H9 (cell line): ENCODE measurements around the gene NBEA. TPM values are rescaled to one million over a fixed set of nuclear protein-coding genes. Genes with fewer than 3 reads are reported as not detected.

Experiments
- DNase-seq: peaks from one replicate; pipeline ENCODE4 v3.0.0-alpha.2; 2017
- H2AFZ ChIP-seq: one replicate; pipeline ENCODE4 v1.6.1; 2013; ENCODE audit warnings: mild to moderate bottlenecking, low read length, control low read depth, moderate library complexity
- H2AK5ac ChIP-seq: 2 replicates; pipeline ENCODE4 v1.6.1; 2013; ENCODE audit warnings: low read length, control low read depth, mixed read lengths; ENCODE audit not compliant: insufficient read length
- H2BK120ac ChIP-seq: one replicate; pipeline ENCODE4 v1.6.1; 2013; ENCODE audit warnings: low read depth, mild to moderate bottlenecking, low read length, control low read depth, inconsistent platforms; ENCODE audit not compliant: poor library complexity, severe bottlenecking
- H2BK12ac ChIP-seq: 2 replicates; pipeline ENCODE4 v1.6.1; 2013; ENCODE audit warnings: low read length, control low read depth, mixed read lengths, low read depth; ENCODE audit not compliant: insufficient read length
- H2BK15ac ChIP-seq: 2 replicates; pipeline ENCODE4 v1.6.1; 2013; ENCODE audit warnings: low read depth, low read length, control low read depth
- H2BK20ac ChIP-seq: one replicate; pipeline ENCODE4 v1.6.1; 2013; ENCODE audit warnings: low read depth, mild to moderate bottlenecking, low read length, control low read depth, inconsistent platforms; ENCODE audit not compliant: poor library complexity, severe bottlenecking
- H2BK5ac ChIP-seq: 2 replicates; pipeline ENCODE4 v1.6.1; 2013; ENCODE audit warnings: low read length, control low read depth, mixed read lengths; ENCODE audit not compliant: insufficient read length
- H3K14ac ChIP-seq: 2 replicates; pipeline ENCODE4 v1.6.1; 2013; ENCODE audit warnings: low read length, control low read depth; ENCODE audit not compliant: insufficient read depth
- H3K18ac ChIP-seq: 2 replicates; pipeline ENCODE4 v1.6.1; 2013; ENCODE audit warnings: low read depth, mild to moderate bottlenecking, mixed read lengths, low read length, control low read depth; ENCODE audit not compliant: insufficient read length
- H3K23ac ChIP-seq: 2 replicates; pipeline ENCODE4 v1.6.1; 2013; ENCODE audit warnings: low read length, control low read depth, mixed read lengths, low read depth; ENCODE audit not compliant: insufficient read length
- H3K23me2 ChIP-seq: 2 replicates; pipeline ENCODE4 v1.6.1; 2013; ENCODE audit warnings: low read depth, mild to moderate bottlenecking, mixed read lengths, low read length, control low read depth; ENCODE audit not compliant: insufficient read length, poor library complexity, severe bottlenecking
- H3K27ac ChIP-seq: 2 replicates; pipeline ENCODE4 v1.5.1; 2013; ENCODE audit warnings: low read length, control low read depth, mixed read lengths, low read depth; ENCODE audit not compliant: insufficient read length
- H3K27me3 ChIP-seq: 2 replicates; pipeline ENCODE4 v1.6.1; 2013; ENCODE audit warnings: low read length, control low read depth, inconsistent platforms; ENCODE audit not compliant: insufficient read depth
- H3K4ac ChIP-seq: 2 replicates; pipeline ENCODE4 v1.6.1; 2013; ENCODE audit warnings: low read depth, mild to moderate bottlenecking, control low read depth, inconsistent platforms, low read length, moderate library complexity
- H3K4me1 ChIP-seq: 2 replicates; pipeline ENCODE4 v1.6.1; 2013; ENCODE audit warnings: low read length, control low read depth, inconsistent platforms; ENCODE audit not compliant: insufficient read depth
- H3K4me2 ChIP-seq: 2 replicates; pipeline ENCODE4 v1.6.1; 2013; ENCODE audit warnings: low read length, control low read depth, mixed read lengths; ENCODE audit not compliant: insufficient read length, insufficient read depth
- H3K56ac ChIP-seq: 2 replicates; pipeline ENCODE4 v1.6.1; 2013; ENCODE audit warnings: low read depth, mild to moderate bottlenecking, mixed read lengths, low read length, control low read depth; ENCODE audit not compliant: insufficient read length
- H3K79me1 ChIP-seq: 2 replicates; pipeline ENCODE4 v1.6.1; 2013; ENCODE audit warnings: low read depth, mild to moderate bottlenecking, moderate library complexity, low read length, control low read depth, inconsistent platforms; ENCODE audit not compliant: insufficient read depth, poor library complexity, severe bottlenecking
- H3K79me2 ChIP-seq: 2 replicates; pipeline ENCODE4 v1.6.1; 2013; ENCODE audit warnings: low read length, control low read depth, inconsistent platforms; ENCODE audit not compliant: insufficient read depth
- H3K9ac ChIP-seq: 2 replicates; pipeline ENCODE4 v1.6.1; 2013; ENCODE audit warnings: low read length, control low read depth, mixed read lengths; ENCODE audit not compliant: insufficient read length; ENCODE audit errors: extremely low read depth
- H3K9me3 ChIP-seq: one replicate; pipeline ENCODE4 v1.6.1; 2013; ENCODE audit warnings: low read depth, low read length, inconsistent platforms; ENCODE audit not compliant: control insufficient read depth
- H3T11ph ChIP-seq: one replicate; pipeline ENCODE4 v1.6.1; 2013; ENCODE audit warnings: mild to moderate bottlenecking, low read length, control low read depth, inconsistent platforms
- H4K20me1 ChIP-seq: one replicate; pipeline ENCODE4 v1.6.1; 2013; ENCODE audit not compliant: control insufficient read depth, insufficient read length, insufficient read depth
- H4K5ac ChIP-seq: 2 replicates; pipeline ENCODE4 v1.6.1; 2013; ENCODE audit warnings: low read depth, mild to moderate bottlenecking, mixed read lengths, low read length, control low read depth; ENCODE audit not compliant: insufficient read length
- H4K8ac ChIP-seq: replicated peaks from 2 replicates; pipeline ENCODE4 v1.6.1; 2013; ENCODE audit warnings: low read length, control low read depth, mixed read lengths, low read depth; ENCODE audit not compliant: insufficient read length
- H4K91ac ChIP-seq: 2 replicates; pipeline ENCODE4 v1.6.1; 2013; ENCODE audit warnings: low read depth, mild to moderate bottlenecking, moderate library complexity, mixed read lengths, low read length, control low read depth; ENCODE audit not compliant: insufficient read length
- H3K27ac Mint-ChIP-seq, 3 experiments: 2 replicates in 2 of 3; 3 replicates in 1 of 3; pipeline ENCODE4 v1.8.0; 2020 to 2021; ENCODE audit warnings: mixed read lengths in 3 of 3, mild to moderate bottlenecking in 1 of 3, moderate library complexity in 1 of 3
- H3K27me3 Mint-ChIP-seq: 2 replicates; pipeline ENCODE4 v1.8.0; 2021; ENCODE audit warnings: low read depth, mild to moderate bottlenecking, moderate library complexity, mixed read lengths
- H3K36me3 Mint-ChIP-seq, 3 experiments: 2 replicates in 2 of 3; 3 replicates in 1 of 3; pipeline ENCODE4 v1.8.0; 2020 to 2021; ENCODE audit warnings: low read depth in 3 of 3, mixed read lengths in 3 of 3; ENCODE audit not compliant: insufficient read depth in 1 of 3
- H3K4me1 Mint-ChIP-seq, 2 experiments: 2 replicates each; pipeline ENCODE4 v1.8.0; 2020; ENCODE audit warnings: mixed read lengths in 2 of 2
- H3K4me3 Mint-ChIP-seq, 2 experiments: 2 replicates in 1 of 2; 3 replicates in 1 of 2; pipeline ENCODE4 v1.8.0; 2020 to 2021; ENCODE audit warnings: mild to moderate bottlenecking in 2 of 2, mixed read lengths in 2 of 2, moderate library complexity in 1 of 2
- H3K9me3 Mint-ChIP-seq, 2 experiments: 2 replicates in 1 of 2; 3 replicates in 1 of 2; pipeline ENCODE4 v1.8.0; 2020; ENCODE audit warnings: mild to moderate bottlenecking in 2 of 2, mixed read lengths in 2 of 2, moderate library complexity in 1 of 2
- WGBS: extraction: QIAGEN DNeasy Blood & Tissue Kit; methylation state at CpG from one replicate; pipeline ENCODE4 v1.1.7; 2013; ENCODE audit warnings: missing lambda C conversion rate, low lambda C conversion rate, mixed read lengths; ENCODE audit not compliant: insufficient read length; ENCODE audit errors: extremely low coverage; 5-methylcytosine and 5-hydroxymethylcytosine counted together
- total RNA-seq: library from RNA; stranded (reverse); gene quantifications from 2 replicates; pipeline ENCODE4 v1.2.1, GENCODE V29; 2021
- TF ChIP-seq, protein P1 (sequence below): fragments of 200-600 bp; sonication (generic); conservative IDR thresholded peaks from 3 replicates; pipeline ENCODE4 v1.8.0; 2021; ENCODE audit warnings: antibody characterized with exemption, mild to moderate bottlenecking

Gene NBEA
- total RNA-seq, 1 experiment from 2014 or later, result 17.3 TPM

GRCh38 chr13:35646056-35646774, 704.1 kb downstream of the NBEA start:
- Mint-ChIP-seq H3K9me3 (no peaks in the 10 kb centered on the region), H3K27me3 (peaks cover 1% of the 10 kb centered on the region; the same call in 1 of the 2 replicates), H3K27ac (no peak overlapping the region), H3K36me3 (peaks cover 0 to 2% (median under 1%) of the 10 kb centered on the region in 3 experiments; a peak in 2 of 7 replicates), H3K4me3 (no peak overlapping the region), H3K4me1 (no peaks in the 10 kb centered on the region)
- no CpG with 5 or more reads among the region's 7 CpGs for WGBS
- no peaks in the 10 kb centered on the region for H3K27me3 ChIP-seq
- H3K79me1 ChIP-seq, result no peaks in the 10 kb centered on the region
- H3K23ac ChIP-seq, result no peak overlapping the region
- H3K4me2 ChIP-seq, result no peak overlapping the region
- no peak overlapping the region for H2BK12ac ChIP-seq
- H3K9ac ChIP-seq, result no peak overlapping the region
- H2AFZ ChIP-seq, result no peak overlapping the region
- no peak overlapping the region for H4K8ac ChIP-seq
- H3K14ac ChIP-seq, result no peak overlapping the region
- no peak overlapping the region for H2AK5ac ChIP-seq
- no peak overlapping the region for H3T11ph ChIP-seq
- no peak overlapping the region for H2BK15ac ChIP-seq
- no peak overlapping the region for H3K4ac ChIP-seq
- H4K20me1 ChIP-seq, result no peaks in the 10 kb centered on the region
- H3K56ac ChIP-seq, result no peak overlapping the region
- no peaks in the 10 kb centered on the region for H3K23me2 ChIP-seq
- no peaks in the 10 kb centered on the region for H3K79me2 ChIP-seq
- H4K91ac ChIP-seq, result no peak overlapping the region
- H3K4me1 ChIP-seq, result no peaks in the 10 kb centered on the region
- no peak overlapping the region for H3K18ac ChIP-seq
- TF ChIP-seq, protein P1, sequence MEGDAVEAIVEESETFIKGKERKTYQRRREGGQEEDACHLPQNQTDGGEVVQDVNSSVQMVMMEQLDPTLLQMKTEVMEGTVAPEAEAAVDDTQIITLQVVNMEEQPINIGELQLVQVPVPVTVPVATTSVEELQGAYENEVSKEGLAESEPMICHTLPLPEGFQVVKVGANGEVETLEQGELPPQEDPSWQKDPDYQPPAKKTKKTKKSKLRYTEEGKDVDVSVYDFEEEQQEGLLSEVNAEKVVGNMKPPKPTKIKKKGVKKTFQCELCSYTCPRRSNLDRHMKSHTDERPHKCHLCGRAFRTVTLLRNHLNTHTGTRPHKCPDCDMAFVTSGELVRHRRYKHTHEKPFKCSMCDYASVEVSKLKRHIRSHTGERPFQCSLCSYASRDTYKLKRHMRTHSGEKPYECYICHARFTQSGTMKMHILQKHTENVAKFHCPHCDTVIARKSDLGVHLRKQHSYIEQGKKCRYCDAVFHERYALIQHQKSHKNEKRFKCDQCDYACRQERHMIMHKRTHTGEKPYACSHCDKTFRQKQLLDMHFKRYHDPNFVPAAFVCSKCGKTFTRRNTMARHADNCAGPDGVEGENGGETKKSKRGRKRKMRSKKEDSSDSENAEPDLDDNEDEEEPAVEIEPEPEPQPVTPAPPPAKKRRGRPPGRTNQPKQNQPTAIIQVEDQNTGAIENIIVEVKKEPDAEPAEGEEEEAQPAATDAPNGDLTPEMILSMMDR, result no peak
- H2BK5ac ChIP-seq, result no peak overlapping the region
- no peak overlapping the region for H2BK20ac ChIP-seq
- no peak overlapping the region for H4K5ac ChIP-seq
- no peaks in the 10 kb centered on the region for H3K9me3 ChIP-seq
- H2BK120ac ChIP-seq, result no peak overlapping the region
- H3K27ac ChIP-seq, result no peak overlapping the region
- DNase-seq, result no peak
